GM13977 (cell line): ENCODE results near the gene SERPINH1.

Source experiments
- DNase-seq: peaks from one replicate; pipeline ENCODE4 v3.0.0; 2012; ENCODE audit warnings: low spot score
- CTCF ChIP-seq: IDR thresholded peaks from 2 replicates; pipeline ENCODE4 v1.5.1; 2012; ENCODE audit warnings: mild to moderate bottlenecking, control low read depth; ENCODE audit not compliant: insufficient read depth; ENCODE audit errors: extremely low read depth, missing control alignments
- in situ Hi-C: fragments of 300-500 bp; cut with MboI; formaldehyde crosslinking; loops from one replicate; pipeline ENCODE4 v1.12.0; 2022; ENCODE audit warnings: low sequenced_read_pairs, low pct_unique_long_range_greater_than_20kb, mixed read lengths, inconsistent platforms; ENCODE audit not compliant: unreplicated experiment

Gene SERPINH1

GRCh38 chr11:75537740-75538139, 24.3 kb upstream of the SERPINH1 start:
- TF ChIP-seq CTCF, result no peak
- in situ Hi-C loops, result no loop called here
- no peak for DNase-seq

DNA sequence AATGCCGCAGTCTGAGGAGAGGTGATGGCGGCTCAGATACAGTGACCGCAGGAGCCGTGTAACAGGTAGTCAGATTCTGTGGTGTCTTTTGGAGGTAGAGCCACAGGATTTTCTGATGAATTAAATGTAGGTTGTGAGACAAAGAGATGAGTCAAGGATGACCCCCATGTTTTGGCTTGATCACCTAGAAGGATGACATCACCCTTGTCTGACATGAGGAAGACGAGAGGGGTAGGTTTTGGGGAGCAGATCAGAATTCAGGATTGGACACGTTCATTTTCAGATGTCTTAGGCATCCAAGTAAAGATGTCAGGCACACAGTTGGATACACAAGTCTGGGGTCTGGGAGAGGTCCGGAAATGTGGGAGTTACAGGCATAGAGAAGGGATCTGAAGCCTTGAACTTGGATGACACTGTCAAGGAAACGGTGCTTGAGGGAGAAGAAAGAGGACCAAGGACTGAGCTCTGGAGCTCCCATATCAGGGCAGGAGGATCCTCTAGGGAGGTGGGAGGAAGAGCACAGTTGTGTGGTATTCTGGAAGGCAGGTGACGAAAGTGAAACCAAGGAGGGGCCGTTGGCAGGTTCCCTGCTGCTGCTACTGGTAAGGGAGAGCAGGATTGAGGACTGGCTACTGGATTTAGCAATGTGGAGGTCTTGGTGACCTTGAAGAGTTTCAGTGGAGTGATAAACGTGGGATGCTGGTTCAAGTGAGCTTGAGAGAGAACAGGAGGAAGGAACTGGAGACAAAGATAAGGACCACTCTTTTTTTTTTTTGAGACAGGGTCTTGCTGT, 23.7 kb upstream of the SERPINH1 start:
- no peak for TF ChIP-seq CTCF
- DNase-seq, result no peak
- in situ Hi-C loops, result no loop called here

DNA sequence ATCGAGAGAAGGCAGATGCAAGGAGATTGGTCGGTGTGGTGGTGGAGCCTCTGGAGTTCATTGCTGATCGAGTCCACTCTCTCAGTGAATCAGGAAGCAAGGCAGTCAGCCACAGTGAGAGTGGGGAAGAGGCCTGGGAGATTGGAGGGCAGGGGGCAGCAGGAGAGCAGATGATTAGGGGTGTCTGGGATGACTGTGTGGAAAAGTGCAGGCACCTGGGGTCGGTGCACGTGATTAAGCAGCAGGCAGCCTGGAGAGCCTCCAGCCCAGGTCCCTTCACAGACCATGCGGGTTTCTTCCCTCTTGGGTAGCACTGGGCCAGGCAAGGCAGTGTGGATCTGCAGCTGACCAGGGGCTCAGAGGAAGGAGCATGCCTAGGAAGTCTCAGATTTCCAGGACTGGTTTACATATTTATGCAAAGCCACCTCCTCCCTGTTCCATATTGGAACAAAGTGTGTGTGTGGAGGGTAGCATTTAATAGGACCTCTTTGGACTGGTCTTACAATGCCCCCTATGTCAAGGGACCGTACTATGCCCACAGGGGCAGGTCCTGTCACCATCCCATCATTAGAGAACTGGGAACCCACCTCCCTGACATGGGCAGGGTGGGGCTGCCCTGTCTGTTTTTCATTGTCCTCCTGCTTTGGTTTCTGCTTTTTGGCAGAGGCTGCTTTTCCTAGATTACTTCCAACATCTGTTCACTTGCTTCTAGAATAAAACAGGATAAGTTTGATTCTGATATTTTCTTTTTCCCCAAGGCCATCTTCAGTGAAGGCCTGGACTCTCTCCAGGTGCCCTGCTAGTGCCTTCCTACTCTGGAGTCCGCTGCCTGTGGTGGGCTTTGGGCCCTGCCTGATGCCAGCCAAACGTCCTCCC, 22.4 kb upstream of the SERPINH1 start:
- DNase-seq, result no peak
- TF ChIP-seq CTCF, result no peak
- in situ Hi-C loops, result no loop called here

DNA sequence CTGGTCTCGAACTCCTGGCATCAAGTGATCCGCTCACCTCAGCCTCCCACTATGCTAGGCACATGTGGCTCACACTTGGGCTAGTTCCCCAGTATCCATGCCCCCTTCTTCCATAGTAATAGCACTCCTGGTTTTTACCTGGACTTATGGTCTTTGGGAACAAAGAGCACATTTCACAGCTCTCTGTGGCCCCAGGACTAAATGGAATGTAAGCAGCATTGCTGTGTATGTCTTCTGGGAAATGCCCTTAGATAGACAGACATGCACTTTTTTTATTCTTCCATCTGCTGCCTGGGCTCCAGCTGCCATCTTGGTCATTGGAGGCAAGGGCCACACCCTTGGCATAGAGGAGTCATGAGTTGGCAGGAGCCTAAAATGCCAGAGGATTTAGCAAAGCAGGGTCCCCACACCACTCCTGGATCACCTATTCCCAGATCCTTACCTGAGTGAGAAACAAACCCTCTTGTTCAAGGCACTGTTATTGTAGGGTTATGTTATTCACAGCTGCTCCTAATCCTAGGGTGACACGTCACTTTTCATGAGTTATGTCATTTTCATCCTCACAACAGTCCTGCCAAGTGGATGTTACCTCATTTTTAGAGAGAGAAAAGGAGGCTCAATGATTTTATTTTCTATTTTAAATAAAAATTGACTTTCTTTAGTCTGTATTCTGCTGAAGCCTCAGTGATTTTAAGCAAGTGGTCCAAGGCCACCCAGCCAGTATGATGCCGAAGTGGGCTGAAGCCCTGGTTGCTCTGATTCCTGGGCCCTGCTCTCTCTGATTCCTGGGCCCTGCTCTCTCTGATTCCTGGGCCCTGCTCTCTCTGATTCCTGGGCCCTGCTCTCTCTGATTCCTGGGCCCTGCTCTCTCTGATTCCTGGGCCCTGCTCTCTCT, 20.6 kb upstream of the SERPINH1 start:
- in situ Hi-C loops, result no loop called here
- no peak for DNase-seq
- no peak for TF ChIP-seq CTCF

DNA sequence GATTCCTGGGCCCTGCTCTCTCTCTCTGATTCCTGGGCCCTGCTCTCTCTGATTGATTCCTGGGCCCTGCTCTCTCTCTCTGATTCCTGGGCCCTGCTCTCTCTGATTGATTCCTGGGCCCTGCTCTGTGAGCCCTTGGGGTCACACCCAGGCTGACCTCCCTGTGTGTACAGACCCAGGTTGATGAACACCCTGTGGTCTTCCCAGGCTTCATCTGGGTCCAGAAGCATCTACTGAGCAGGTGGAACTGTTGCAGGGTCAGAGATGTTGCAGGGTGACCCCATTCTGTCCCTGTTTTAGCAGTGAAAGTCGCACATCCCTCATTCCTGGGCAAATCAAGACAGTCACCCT, 20.0 kb upstream of the SERPINH1 start:
- in situ Hi-C loops, result no loop called here
- no peak for DNase-seq
- no peak for TF ChIP-seq CTCF

DNA sequence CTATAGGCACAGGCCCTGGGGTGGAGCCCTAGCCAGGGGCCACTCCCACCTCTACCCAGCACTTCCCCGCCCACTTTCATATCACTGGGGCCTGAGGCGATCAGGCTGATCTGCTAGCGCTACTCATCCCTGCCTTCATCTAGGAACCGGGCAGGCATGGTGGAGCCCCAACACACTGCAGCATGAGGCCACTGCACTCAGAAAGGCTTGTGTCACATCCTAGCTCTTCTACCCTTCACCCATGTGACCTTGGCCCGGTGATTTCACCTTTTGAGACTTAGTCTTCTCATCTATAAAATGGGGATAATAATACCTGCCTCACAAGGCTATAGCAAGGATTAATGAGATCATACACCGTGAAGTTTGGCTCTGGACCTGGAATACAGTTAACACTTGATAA, 18.2 kb upstream of the SERPINH1 start:
- in situ Hi-C loops, result no loop called here
- no peak for TF ChIP-seq CTCF
- DNase-seq, result no peak
